ENCODE data around the gene CNTNAP5. TPM values are rescaled to one million over a fixed set of nuclear protein-coding genes. Genes with fewer than 3 reads are reported as not detected.

The CNTNAP5 gene
- total and polyA plus RNA-seq, 2 of the 13 experiments (the other 11 are each of a cell fraction or from before 2014, with no cell fraction given) = not detected

DNA sequence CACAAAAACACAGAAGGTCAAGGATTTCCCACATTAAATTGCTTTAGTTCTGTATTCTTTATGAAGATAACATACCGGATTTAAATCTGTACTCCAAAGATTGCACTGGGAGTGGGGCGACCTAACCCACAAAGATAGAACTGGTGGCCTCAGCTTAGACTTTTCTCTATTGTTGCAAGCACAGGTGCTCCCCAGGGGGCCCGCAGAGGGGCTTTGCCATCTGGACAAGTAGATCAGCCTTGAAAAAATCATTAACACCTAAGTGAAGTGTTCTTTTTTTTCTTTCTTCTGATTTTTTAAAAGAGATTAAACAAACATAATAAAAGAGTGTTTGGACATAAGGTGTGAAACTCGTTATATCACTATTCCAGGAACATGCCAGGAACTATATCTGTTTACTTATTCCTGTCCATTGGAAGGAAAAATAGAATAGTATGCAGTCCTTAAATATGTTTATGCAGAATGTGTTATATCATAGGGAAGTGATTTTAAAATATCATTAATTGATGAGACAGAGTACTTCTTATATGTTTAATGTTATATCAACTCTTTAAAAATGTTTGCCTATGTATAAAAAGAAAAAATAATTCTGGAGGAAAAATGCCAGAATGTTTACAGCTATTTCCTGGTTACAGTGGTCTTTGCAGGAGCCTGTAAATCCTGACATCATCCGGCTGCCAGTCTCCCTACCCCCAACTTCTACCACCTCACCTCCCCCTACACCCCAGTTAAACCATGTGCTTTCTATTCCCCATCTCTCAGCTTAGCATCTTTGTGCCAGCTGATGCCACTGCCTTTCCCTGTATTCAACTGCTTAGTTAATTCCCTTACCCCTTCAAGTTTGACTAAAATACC is 679.2 kb downstream of the CNTNAP5 start:
- in situ Hi-C loops (cut with HindIII; ENCODE audit: extremely low pct_ligation_motif_present, low pct_unique_long_range_greater_than_20kb) (no loop called here), intact Hi-C loops (cut with micrococcal nuclease; ENCODE audit: unreplicated experiment) (no loop called here)
- Histone ChIP-seq H3K27ac (ENCODE audit: extremely low read length, insufficient read depth, low read length) (no peak overlapping the region), H3K27me3 (ENCODE audit: control insufficient read depth in 1 of 2, insufficient read depth in 2 of 2, low read length in 2 of 2) (no peaks in the 10 kb centered on the region; a peak in 1 of 5 replicates), H3K4me2 (ENCODE audit: low read depth, low read length) (no peak overlapping the region), H3K79me2 (ENCODE audit: insufficient read depth, low read length) (no peaks in the 10 kb centered on the region), H3K4me3 (replicated peaks in 1 of 3; ENCODE audit: insufficient read depth in 1 of 3, low read depth in 2 of 3, low read length in 3 of 3) (no peak overlapping the region), H3K36me3 (replicated peaks in 1 of 2; ENCODE audit: control insufficient read depth in 1 of 2, insufficient read depth in 2 of 2, low read length in 2 of 2) (no peaks in the 10 kb centered on the region), H3K9ac (ENCODE audit: insufficient read depth, low read depth, low read length) (no peak overlapping the region), H3K4me1 (ENCODE audit: insufficient read depth, low read length) (no peaks in the 10 kb centered on the region), H2AFZ (ENCODE audit: low read length) (no peak overlapping the region), H3K9me3 (ENCODE audit: low read length) (0 out of 2 replicates have a peak, but pooled peaks cover 2% of the 10 kb centered on the region), H4K20me1 (ENCODE audit: insufficient read depth, low read length) (no peaks in the 10 kb centered on the region)
- no TSS peak for BruUV-seq (replicated peaks)
- 3% methylated on average over 5 of the region's 5 CpGs for WGBS (ENCODE audit: low lambda C conversion rate)
- CTCF ChIA-PET (ENCODE audit: low intra/inter-chr PET ratio, low total read pairs) = no interaction called here
- FAIRE-seq = no peak
- ATAC-seq = no peak
- POLR2A ChIA-PET = no interaction called here
- no peak for DNase-seq (ENCODE audit: low spot score)
- TF ChIP-seq, protein P1, sequence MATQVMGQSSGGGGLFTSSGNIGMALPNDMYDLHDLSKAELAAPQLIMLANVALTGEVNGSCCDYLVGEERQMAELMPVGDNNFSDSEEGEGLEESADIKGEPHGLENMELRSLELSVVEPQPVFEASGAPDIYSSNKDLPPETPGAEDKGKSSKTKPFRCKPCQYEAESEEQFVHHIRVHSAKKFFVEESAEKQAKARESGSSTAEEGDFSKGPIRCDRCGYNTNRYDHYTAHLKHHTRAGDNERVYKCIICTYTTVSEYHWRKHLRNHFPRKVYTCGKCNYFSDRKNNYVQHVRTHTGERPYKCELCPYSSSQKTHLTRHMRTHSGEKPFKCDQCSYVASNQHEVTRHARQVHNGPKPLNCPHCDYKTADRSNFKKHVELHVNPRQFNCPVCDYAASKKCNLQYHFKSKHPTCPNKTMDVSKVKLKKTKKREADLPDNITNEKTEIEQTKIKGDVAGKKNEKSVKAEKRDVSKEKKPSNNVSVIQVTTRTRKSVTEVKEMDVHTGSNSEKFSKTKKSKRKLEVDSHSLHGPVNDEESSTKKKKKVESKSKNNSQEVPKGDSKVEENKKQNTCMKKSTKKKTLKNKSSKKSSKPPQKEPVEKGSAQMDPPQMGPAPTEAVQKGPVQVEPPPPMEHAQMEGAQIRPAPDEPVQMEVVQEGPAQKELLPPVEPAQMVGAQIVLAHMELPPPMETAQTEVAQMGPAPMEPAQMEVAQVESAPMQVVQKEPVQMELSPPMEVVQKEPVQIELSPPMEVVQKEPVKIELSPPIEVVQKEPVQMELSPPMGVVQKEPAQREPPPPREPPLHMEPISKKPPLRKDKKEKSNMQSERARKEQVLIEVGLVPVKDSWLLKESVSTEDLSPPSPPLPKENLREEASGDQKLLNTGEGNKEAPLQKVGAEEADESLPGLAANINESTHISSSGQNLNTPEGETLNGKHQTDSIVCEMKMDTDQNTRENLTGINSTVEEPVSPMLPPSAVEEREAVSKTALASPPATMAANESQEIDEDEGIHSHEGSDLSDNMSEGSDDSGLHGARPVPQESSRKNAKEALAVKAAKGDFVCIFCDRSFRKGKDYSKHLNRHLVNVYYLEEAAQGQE (IDR thresholded peaks at IDR 0.05; ENCODE audit: borderline replicate concordance in 1 of 2, low read depth in 1 of 2, low read length in 2 of 2) = no peak
- TF ChIP-seq THAP11 (CRISPR knock-in tag; IDR thresholded peaks at IDR 0.05) = no peak
- TF ChIP-seq AHDC1 (CRISPR knock-in tag; IDR thresholded peaks at IDR 0.05; ENCODE audit: borderline replicate concordance) = no peak
- no peak for TF ChIP-seq TRAFD1 (CRISPR knock-in tag; IDR thresholded peaks at IDR 0.05; ENCODE audit: borderline replicate concordance)
- TF ChIP-seq MATR3 (CRISPR knock-in tag; IDR thresholded peaks at IDR 0.05) = no peak
- TF ChIP-seq, protein P2, sequence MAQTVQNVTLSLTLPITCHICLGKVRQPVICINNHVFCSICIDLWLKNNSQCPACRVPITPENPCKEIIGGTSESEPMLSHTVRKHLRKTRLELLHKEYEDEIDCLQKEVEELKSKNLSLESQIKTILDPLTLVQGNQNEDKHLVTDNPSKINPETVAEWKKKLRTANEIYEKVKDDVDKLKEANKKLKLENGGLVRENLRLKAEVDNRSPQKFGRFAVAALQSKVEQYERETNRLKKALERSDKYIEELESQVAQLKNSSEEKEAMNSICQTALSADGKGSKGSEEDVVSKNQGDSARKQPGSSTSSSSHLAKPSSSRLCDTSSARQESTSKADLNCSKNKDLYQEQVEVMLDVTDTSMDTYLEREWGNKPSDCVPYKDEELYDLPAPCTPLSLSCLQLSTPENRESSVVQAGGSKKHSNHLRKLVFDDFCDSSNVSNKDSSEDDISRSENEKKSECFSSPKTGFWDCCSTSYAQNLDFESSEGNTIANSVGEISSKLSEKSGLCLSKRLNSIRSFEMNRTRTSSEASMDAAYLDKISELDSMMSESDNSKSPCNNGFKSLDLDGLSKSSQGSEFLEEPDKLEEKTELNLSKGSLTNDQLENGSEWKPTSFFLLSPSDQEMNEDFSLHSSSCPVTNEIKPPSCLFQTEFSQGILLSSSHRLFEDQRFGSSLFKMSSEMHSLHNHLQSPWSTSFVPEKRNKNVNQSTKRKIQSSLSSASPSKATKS (CRISPR knock-in tag; IDR thresholded peaks at IDR 0.05) = no peak
- TF ChIP-seq ATAD3A (CRISPR knock-in tag; IDR thresholded peaks at IDR 0.05) = no peak
